Stimulated activated CD8-positive, alpha-beta memory T cell treated with anti-CD3 and anti-CD28 coated beads, Interleukin-4, amount 100 ng/mL, for 4 hours (primary cell): ENCODE results near the gene SESTD1.

ENCODE experiments used
- DNase-seq, 2 donors: peaks; one replicate each; pipeline ENCODE4 v3.0.0-alpha.2; 2020; ENCODE audit warnings: low read depth in 2 of 2, low spot score in 1 of 2

The SESTD1 gene

DNA sequence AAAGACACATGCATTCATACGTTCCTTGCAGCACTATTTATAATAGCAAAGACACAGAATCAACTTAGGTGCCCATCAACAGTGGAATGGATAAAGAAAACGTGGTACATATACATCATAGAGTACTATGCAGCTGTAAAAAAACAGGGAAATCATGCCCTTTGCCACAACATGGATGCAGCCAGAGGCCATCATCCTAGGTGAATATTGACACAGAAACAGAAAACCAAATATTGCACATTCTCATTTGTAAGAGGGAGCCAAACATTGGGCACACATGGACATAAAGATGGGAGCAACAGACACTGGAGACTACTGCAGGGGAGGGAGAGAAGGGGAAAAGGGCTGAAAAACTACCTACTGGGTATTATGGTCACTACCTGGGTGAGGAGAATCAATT, 73.5 kb downstream of the SESTD1 start:
- DNase-seq: no peak

DNA sequence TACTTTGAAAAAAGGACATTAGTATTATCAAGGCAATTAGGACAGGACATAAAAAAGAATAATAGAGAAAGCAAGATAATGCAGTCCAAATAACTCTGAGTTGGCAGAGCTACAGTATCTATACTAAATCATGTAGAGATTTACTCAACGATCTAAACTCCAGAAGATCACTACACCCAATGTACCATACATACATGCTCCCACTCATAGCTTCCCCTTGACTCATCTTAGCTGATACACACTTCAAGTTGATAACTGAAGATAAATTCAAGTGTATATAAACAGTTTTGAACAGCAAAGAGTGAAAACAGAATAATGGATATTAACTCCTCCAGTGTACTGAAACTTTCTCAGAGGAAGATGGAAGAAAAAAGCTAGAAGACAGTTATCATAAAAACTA, 78.5 kb downstream of the SESTD1 start:
- DNase-seq: no peak

DNA sequence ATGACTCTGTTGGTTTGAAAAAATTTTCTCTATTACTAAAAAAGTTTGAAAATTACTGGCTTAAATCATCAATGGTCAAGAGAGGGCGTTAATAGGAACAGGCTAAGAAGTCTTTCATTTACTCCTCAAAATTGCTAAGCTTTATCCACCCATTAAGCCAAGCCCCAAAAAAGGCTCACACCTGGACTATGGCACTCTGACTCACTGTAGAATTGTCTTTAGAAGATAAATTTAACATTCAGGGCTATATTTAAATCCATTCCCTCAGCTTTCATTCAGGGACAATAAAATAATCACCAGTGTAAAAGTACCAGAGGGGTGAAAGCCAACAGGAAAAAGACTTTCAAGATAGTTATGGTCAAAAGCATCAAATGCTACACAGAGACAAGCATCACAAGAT, 80.0 kb downstream of the SESTD1 start:
- DNase-seq: no peak

DNA sequence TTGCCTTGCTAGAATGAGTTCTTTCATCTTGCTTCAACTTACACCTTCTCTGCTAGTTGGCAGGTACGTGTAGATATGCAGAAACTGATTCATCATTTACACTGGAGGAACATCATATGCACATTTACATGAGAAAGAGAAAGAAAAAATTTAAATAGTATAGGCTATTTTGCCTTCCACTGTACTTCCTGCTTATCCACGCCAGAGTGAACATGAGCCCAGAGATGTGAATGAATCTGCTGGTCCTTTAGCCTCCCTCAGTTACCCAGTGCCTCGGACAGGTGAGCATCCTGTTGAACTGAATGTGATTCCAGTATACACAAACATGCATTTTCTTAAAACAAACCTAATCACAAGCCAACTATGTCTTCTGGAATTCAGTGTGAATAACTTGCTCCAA, 83.6 kb downstream of the SESTD1 start:
- no peak for DNase-seq

DNA sequence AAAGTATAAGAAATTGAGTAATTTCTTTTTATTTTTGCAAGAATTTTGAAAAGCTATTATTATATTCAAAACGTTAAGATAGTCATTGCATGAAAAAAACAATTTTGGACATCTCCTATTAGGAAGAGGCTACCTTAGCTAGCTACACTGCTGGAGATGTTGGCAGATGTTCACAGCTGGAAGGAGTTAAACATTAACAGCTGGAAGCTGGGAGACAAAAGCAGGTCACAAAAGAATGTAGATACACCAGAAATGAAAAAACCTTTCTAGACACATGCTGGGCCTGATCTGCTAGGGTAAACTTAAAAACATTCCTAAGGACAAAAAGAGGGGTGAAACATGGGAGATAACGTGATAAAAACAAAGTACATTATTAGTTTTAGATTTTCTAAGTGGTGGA, 84.4 kb downstream of the SESTD1 start:
- DNase-seq: no peak

DNA sequence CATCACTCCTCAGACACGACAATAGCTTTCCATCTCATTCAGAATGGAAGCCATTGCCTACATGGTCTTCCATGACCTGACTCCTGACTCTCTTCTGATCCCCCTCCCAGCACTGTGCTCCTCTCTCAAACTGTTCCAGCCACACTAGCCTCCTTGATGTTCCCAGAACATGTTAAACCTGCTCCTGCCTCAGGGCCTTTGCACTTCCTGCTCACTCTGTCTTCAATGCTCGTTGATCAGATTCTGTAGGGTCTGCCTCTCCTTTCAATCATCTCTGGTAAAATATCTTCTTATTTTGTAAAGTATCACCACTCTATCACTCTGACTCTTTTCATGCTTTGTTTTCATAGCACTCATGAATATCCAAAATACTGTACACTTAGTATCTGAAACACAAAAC, 84.9 kb downstream of the SESTD1 start:
- no peak for DNase-seq

DNA sequence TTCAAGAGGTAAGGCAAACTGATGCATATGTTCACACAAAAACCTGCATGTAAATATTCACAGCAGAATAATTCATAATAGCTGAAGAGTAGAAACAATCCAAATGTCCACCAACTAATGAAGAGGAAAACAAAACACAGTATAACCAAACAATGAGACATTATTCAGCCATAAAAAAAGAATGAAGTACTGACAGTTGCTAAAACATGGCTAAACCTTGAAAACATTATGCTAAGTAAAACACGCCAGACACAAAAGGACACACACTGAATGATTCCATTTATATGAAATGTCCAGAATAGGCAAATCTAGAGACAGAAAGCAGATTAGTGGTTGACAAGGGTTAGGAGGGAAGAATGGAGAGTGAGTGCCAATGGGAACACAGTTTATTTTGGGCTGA, 86.9 kb downstream of the SESTD1 start:
- no peak for DNase-seq

DNA sequence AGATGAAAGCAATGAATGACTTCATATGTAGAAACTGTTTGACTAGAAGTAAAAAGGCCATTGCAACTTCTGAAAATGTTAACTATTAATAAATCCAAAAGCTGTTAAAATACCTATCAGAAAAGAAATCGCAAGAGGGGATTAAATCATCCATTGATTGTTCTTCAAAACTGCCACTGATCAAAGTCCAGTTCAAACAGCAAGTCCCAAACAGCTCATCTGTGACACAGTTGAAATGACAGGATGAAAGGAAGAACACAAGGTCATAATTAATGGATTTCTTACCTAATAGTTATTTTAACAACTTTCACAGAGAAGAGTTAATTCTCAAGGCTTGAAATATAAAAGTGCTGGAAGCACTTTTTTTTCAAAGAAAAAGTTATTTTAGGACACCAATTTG, 90.4 kb downstream of the SESTD1 start:
- DNase-seq: no peak

DNA sequence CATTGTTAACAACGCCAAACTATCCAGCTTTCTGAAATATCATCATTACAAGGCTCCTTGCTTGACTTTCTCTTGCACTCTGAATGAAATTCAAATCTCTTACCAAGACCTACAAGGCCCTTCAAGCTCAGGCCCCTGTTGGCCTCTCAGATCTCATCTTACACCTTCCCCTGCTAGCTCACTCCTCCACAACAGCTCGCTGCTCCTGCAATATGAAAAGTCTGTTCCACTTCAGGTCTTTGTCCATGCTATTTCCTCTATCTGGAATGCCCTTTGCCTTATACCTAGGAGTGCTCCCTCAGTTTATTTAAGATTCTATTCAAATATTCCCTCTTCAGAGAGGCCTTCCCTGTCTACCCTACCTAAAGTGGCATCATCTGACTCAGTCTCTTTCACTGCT, 91.7 kb downstream of the SESTD1 start:
- no peak for DNase-seq

DNA sequence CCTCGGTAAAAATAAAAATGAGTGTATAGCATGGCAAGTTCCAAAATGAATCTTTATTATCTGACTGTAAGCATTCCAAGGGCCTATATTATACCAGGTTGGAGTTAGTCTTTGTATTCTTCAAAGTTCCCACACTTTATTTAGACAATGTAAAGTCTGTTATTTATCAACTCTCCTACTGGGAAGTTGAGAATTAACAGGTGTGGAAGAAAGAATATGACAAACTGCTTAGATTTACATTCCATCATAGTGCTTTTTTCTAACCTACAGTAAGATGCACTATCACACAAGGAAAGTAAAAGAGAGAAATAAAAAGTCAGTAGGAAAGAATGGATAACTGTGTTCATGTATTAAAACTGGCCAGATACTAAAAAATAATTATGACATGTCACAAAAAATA, 93.3 kb downstream of the SESTD1 start:
- no peak for DNase-seq

DNA sequence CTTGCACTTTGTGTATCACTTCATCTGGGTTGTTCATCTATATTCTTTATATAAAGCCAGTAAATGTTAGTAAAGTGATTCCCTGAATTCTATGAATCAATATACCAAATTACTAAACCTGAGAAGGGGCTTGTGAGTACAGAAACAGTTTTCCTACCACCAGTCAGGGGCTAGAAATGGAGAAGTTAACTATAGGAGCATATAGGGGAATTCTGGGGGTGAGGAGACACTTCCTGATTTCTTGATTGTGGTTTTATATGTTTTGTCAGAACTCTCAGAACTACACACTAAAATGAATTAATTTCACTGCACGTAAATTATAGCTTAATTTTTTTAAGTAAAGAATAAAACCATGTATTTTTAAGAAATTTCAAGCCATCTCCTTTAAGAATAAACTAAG, 93.7 kb downstream of the SESTD1 start:
- DNase-seq: no peak

DNA sequence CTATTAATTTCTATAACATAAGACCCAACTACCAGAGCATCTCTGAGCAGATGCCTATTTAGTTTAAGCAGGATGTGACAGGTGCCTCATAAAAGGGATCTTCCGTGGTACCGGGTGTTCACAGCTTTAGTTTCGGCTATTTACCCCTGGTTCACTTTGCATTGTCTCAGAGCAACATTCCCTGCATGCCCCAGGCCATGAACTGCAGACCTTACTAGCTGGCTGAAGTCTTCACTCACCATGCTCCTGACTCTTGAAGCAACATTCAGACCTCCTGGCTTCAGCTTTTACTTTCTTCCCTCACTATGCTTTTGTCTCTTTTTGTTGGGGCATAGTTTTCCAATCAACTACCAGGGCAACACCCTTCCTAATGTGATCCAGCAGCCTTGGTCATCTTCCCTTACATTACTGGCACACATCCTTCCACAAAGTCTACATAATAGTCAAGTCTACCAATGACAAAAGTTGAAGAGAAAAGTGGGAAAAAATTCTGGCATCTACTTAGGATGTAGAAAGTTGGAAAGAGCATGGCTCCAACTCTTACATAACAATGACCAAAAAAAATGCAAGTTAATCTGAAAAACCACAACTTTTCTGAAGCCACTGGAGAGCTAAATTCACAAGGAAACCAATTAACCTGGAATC, 99.2 kb downstream of the SESTD1 start:
- DNase-seq: no peak

DNA sequence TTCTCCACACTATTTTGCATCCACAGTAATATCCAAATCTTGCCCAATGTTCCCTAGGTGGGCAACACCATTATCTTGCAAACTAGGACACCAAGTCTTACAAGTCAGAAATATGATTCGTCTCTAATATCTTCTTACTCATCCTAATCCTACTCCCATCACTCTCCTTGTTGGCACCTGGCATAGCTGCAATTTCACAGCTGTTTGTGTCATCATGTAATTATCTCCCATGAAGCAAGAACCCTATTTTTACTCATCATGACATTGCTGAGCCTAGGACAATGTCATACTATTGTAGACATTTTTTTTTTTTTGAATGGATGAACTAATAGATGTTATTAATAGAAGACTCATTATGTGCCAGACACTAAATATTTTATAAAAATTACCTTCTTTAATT, 123.4 kb downstream of the SESTD1 start:
- DNase-seq: no peak

DNA sequence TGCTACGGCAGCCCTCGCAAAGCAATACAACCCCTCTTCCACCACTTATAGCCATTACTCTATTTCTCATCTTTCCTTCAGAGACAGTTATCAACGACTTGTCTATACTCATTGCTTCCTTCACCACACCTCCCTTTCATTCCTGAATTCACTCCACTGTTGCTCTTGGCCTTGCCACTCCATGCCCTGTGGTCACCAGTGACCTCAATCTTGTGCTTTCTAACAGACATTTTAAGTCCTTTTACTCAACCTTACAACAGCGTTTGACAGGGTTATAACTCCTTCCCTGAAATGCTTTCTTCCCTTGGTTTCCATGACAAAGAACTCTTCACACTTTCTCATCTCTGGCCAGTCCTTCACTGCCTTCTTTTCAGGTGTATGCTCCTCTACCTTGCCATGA, 124.1 kb downstream of the SESTD1 start:
- no peak for DNase-seq

DNA sequence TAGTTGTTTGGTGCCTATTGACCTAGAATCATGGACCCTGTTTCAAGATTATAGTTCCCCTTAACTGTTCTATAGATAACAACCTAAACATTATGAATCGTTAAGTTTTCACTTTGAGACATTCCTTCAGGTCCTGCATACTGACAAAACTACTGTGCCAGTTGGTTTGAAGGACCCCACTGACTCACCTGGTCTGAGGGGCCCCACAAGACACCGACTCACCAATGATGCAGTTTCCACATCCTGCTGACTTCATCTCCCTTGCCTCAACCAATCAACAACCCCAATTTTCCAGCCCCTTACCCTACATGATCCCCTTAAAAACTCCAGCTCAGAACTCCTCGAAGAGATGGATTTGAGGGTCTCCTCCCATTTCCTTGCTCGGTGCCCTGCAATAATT, 125.1 kb downstream of the SESTD1 start:
- no peak for DNase-seq

DNA sequence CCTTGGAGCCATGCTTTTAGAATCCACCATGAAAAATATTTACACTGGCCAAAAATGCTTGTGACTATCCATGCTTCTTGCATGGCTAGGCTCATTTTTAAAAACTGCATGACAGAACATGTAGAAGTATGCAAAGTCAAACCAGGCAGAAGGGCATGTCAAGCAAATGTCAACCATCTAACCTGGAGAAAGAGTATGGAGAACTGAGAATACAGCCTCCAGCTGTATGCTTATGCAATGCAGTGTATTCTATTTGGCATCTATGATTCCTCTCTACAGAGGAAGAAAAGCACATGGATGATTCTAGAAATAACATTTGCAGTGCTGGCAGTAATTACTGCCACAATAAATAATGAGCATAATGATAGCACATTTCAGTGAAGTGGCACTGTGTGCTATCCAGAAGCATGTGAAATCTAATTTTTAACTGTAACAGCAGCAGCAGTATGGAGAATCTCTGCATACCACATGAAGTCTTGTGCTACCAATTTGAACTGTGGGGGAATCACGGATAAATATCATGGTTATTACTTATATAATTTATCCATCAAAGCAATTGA, 127.4 kb downstream of the SESTD1 start:
- DNase-seq: no peak

DNA sequence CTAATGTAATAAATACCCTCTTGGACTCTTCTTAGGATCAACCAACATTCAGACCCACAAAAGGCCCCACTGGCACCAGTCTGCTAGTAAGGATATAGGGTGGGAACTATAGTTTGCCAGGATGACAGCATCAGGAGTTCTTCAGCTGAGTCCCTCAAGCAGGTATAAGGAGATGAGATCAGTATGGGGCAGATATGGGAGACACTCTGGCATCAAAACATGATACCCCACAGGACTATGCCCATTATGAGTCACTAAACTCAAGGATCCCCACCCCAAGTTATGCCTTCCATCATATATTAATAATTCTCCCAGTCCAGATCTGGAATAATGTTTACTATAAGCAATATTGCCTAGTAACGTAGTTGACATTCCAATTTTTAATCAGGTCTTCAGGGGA, 131.6 kb downstream of the SESTD1 start:
- no peak for DNase-seq

DNA sequence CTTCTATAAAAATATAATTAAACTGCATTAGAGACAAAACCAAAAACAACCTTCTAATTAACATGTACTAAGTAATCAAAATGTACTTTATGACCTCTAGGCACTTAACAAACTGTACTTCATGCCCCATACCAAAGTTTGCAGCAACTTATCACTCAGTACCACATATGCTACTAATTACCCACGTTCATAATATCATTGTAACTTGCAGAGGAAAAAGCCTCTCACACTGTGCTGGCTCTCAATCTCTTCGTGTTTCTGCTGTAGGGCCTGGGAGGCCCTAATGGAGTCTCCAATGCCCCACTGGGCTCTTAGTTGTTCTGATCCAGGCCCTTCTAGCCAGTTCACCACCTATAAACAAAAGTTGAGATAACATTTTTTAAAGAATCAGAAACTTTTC, 132.6 kb downstream of the SESTD1 start:
- DNase-seq: no peak

DNA sequence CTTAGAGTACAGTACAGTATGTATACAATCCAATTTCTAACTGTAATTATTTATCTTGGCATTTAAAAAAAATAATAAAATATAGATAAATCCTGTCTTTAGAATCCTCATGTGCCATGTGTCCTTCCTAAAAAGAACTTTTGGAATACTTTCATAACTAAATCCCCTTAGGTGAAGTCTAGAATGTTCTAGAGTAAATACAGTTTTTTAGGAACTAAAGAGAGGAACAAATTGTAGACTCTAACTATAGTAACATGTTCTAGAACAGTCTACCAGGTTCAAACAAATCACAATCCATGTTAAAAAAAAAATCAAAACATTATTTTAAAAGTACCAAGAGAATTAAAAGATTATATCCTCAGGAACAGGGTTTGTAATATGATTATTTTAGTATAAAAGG, 134.1 kb downstream of the SESTD1 start:
- DNase-seq: no peak

DNA sequence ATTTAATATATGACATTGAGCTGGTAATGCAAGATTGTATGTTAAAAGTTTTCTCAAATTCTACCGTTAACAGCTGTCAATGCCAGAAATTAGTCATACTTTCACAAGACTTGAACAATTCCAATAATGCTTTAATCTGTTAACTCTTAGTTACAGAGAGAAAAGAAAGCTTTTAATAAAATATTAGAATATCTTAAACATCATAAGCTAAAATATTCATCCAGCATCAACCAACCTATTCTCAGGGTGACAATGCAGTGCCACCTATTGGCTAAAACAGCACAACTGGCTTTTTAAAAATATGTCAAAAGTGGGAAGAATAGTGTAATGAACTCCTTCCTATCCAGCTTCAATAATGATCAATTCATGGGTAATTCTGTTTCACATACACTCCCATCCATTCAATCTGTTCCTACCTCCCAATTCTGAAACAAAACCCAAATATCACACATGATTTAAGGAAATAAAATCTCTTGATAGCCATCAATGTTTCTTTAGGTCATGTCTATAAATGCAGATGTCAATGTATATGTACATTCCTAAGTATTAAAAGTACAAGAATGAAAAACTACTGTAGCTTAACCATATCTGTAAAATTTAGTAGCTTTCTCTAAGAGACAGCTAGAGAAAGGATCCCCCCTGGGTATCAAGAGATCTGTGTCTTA, 134.9 kb downstream of the SESTD1 start:
- no peak for DNase-seq

DNA sequence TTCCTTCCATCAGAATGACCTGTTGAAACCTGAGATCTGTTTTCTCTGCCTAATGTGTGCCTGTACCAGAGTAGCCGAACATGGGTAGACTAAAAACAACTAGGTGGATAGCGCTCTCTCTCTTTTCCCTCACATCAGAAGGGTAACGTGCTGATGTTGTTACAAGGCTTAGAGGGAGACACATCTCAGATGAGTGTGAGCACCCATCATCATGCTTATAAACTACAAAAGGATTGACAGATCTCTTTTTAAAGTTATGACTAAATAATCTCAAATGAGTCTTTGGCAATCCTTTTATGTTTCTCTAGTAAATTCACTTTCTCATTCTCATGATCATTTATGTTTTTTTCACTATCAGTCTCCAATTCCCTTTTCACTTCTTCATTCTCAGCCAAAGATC, 139.2 kb downstream of the SESTD1 start:
- no peak for DNase-seq

DNA sequence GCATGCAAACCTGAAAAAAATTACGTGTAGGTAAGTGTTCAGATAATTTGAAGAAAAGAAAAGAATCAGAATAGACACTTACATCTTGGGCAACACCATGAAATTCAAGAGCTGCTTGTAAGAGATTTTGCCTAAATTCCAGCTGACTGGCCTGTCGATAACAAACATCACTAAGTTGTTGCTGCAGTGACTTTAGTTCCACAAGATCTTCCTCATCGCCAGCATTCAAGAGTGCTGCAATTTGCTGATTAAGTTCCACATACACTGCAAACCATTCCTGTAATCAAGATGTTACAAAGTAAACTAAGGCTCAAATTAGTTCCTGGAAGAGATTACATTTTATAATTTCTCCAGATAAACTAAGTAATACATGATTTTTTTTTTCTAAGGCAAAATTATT, 140.3 kb downstream of the SESTD1 start:
- DNase-seq: no peak

DNA sequence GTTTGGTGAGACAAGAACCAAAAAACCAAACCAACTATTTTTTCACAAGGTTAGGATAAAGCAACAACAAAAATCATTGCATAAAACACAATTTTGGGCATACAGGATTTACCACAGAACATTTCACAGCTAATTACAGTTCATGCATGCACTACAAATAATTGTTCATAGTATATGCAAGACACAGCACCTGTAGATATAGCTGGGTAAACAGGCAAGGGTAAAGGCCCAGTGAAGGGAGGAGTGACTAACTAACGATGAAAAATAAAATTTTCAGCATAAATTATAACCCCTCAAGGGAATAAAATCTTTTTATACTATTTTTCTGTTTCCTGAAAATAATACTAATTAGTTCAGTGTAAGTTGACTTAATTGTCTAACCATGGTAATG, 141.4 kb downstream of the SESTD1 start:
- no peak for DNase-seq
